Measurements from ENCODE around the gene ABL1. TPM values are rescaled to one million over a fixed set of nuclear protein-coding genes. Genes with fewer than 3 reads are reported as not detected.

ABL1 gene
- total RNA-seq, 4 donors from 2014 or later = 90.9 to 151 (median 133) TPM

GRCh38 chr9:130920233-130920632, 85.2 kb downstream of the ABL1 start:
- Histone ChIP-seq H3K4me1 (peaks cover 0 to 5% (median 1%) of the 10 kb centered on the region in 4 donors), H3K27me3 (peaks cover 0 to 54% (median 0%) of the 10 kb centered on the region in 4 donors), H3K4me3 (no peak overlapping the region), H3K36me3 (no peaks in the 10 kb centered on the region), H3K27ac (replicated peaks in 1 of 4) (no peak overlapping the region), H3K9me3 (no peaks in the 10 kb centered on the region)
- DNase-seq (ENCODE audit: extremely low spot score) = no peak
- intact Hi-C loops (cut with DNase I) = no loop called here
- WGBS = 95% methylated on average over 8 of the region's 8 CpGs
- TF ChIP-seq EP300 (IDR thresholded peaks at IDR 0.05) (no peak), POLR2AphosphoS5 (IDR thresholded peaks at IDR 0.05) (no peak), POLR2A (IDR thresholded peaks at IDR 0.05; ENCODE audit: low read depth) (no peak), CTCF (IDR thresholded peaks at IDR 0.05) (no peak)

GRCh38 chr9:130920762-130921299, 85.8 kb downstream of the ABL1 start:
- 77% methylated on average over 6 of the region's 14 CpGs for WGBS
- no peaks in the 10 kb centered on the region for H3K9me3 ChIP-seq
- H3K27ac ChIP-seq (replicated peaks in 1 of 4) = no peak overlapping the region
- H3K4me1 ChIP-seq = peaks cover 0 to 8% (median 3%) of the 10 kb centered on the region in 4 donors
- intact Hi-C loops (cut with DNase I) = no loop called here
- TF ChIP-seq CTCF (IDR thresholded peaks at IDR 0.05) = no peak
- no peak for TF ChIP-seq POLR2AphosphoS5 (IDR thresholded peaks at IDR 0.05)
- TF ChIP-seq POLR2A (IDR thresholded peaks at IDR 0.05; ENCODE audit: low read depth) = no peak
- no peak for TF ChIP-seq EP300 (IDR thresholded peaks at IDR 0.05)
- DNase-seq (ENCODE audit: extremely low spot score) = no peak
- H3K4me3 ChIP-seq = no peak overlapping the region
- H3K27me3 ChIP-seq = peaks cover 0 to 58% (median 0%) of the 10 kb centered on the region in 4 donors
- no peaks in the 10 kb centered on the region for H3K36me3 ChIP-seq

- H3K27me3 ChIP-seq = peaks cover 0 to 58% (median 0%) of the 10 kb centered on the region in 4 donors
- H3K9me3 ChIP-seq = no peaks in the 10 kb centered on the region
- TF ChIP-seq POLR2AphosphoS5 (IDR thresholded peaks at IDR 0.05) (no peak), CTCF (IDR thresholded peaks at IDR 0.05) (no peak), EP300 (IDR thresholded peaks at IDR 0.05) (no peak), POLR2A (IDR thresholded peaks at IDR 0.05; ENCODE audit: low read depth) (no peak)
- H3K4me3 ChIP-seq = no peak overlapping the region
- H3K27ac ChIP-seq (replicated peaks in 1 of 4) = no peak overlapping the region
- intact Hi-C loops (cut with DNase I) = no loop called here
- peaks cover 0 to 13% (median 7%) of the 10 kb centered on the region in 4 donors for H3K4me1 ChIP-seq
- no peaks in the 10 kb centered on the region for H3K36me3 ChIP-seq
- WGBS = 65% methylated on average over 22 of the region's 29 CpGs
- DNase-seq (ENCODE audit: extremely low spot score) = no peak
Observed at GRCh38 chr9:130921300-130921988, 86.4 kb downstream of the ABL1 start.

GRCh38 chr9:130921989-130922892, 87.2 kb downstream of the ABL1 start:
- no peaks in the 10 kb centered on the region for H3K36me3 ChIP-seq
- DNase-seq (ENCODE audit: extremely low spot score) = no peak
- H3K9me3 ChIP-seq = no peaks in the 10 kb centered on the region
- intact Hi-C loops (cut with DNase I) = no loop called here
- H3K4me1 ChIP-seq = peaks cover 0 to 13% (median 7%) of the 10 kb centered on the region in 4 donors
- no peak overlapping the region for H3K4me3 ChIP-seq
- WGBS = 82% methylated on average over 25 of the region's 31 CpGs
- no peak overlapping the region for H3K27ac ChIP-seq (replicated peaks in 1 of 4)
- no peak for TF ChIP-seq CTCF (IDR thresholded peaks at IDR 0.05)
- TF ChIP-seq POLR2AphosphoS5 (IDR thresholded peaks at IDR 0.05) = no peak
- TF ChIP-seq POLR2A (IDR thresholded peaks at IDR 0.05; ENCODE audit: low read depth) = no peak
- TF ChIP-seq EP300 (IDR thresholded peaks at IDR 0.05) = no peak
- H3K27me3 ChIP-seq = peaks cover 0 to 58% (median 0%) of the 10 kb centered on the region in 4 donors
